GM21381 (cell line): ENCODE data around the gene TBC1D17.

ENCODE experiments used
- ATAC-seq: cut with Tn5 transposase; IDR thresholded peaks from one replicate; pipeline ENCODE4 v1.9.1; 2021; ENCODE audit warnings: mild to moderate bottlenecking, moderate library complexity; ENCODE audit not compliant: unreplicated experiment

Gene TBC1D17

DNA sequence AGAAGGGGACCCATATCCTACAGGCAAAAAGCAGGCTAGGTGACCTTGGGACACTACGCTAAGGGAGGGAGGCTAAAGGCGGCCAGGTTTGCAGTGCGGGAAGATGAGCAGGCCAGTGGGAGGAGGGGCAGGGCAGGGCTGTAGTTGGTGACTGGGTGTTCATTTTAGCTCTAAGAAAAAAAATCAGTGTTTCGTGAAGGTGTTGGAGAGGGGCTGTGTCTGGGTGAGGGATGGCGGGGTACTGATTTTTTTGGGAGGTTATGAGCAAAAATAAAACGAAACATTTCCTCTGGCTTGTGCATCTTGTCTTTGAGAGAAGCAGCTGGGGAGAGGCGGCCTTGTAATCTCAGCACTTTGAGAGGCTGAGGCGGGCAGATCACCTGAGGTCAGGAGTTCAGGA lies 56.1 kb downstream of the TBC1D17 start:
- no peak for ATAC-seq

DNA sequence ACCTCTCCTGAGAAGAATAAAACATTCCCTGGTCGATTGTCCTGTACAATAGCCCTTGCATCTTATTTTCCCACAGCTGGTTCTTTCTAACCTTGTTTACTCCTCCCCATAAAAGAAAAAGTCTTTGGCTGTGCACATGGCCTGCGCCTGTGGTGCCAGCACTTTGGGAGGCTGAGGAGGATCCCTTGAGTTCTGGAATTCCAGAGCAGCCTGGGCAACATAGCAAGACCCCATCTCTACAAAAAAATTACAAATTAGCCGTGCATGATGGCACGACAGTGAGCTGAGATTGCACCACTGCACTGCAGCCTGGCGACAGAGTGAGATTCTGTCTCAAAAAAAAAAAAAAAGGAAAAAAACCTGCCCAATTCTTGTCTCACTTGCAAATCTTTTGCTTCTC lies 59.0 kb downstream of the TBC1D17 start:
- no peak for ATAC-seq

DNA sequence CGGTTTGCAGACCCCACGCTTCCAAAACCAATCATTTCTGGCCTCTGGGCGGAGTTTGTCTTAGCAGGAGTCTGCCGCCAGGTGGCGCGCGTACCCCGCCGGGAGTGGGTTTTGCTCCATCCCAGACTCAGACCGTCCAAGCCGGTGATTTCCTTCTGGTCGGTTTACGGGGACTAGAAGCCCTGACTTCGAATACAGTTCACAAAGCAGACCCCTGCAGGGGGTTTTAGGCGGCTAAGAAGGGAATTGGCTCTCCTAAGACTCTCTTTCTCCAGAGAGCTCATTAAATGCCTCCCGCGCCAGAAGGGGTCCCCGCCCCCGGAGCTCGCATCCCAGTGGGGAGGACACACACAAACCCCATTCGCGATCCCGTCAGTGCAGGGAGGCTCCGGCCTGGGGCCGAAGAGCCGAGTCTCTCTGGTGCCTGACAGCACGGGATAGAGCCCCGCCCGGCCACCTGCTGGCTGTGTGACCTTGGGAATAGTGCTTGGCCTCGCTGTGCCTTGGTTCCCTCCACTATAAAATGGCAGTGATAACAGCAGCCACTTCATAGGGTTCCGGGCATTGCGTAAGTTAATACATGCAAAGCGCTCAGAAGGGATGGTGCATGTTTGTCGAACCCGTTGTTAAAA lies 60.4 kb downstream of the TBC1D17 start:
- ATAC-seq, result no peak
